Ishikawa (cell line): ENCODE data around the gene PTPRS.

Source experiments
- CEBPB ChIP-seq: IDR thresholded peaks from 2 replicates; pipeline ENCODE4 v1.6.1; 2012
- CREB1 ChIP-seq: IDR thresholded peaks from 2 replicates; pipeline ENCODE4 v1.6.1; 2012; ENCODE audit warnings: low read depth
- EGR1 ChIP-seq: IDR thresholded peaks from 2 replicates; pipeline ENCODE4 v1.6.1; 2012
- NFIC ChIP-seq: IDR thresholded peaks from 2 replicates; pipeline ENCODE4 v1.6.1; 2012
- RAD21 ChIP-seq: IDR thresholded peaks from 2 replicates; pipeline ENCODE4 v1.6.1; 2012; ENCODE audit warnings: low read depth
- TAF1 ChIP-seq: IDR thresholded peaks from 2 replicates; pipeline ENCODE4 v1.6.1; 2012; ENCODE audit warnings: low read depth, mild to moderate bottlenecking
- TCF12 ChIP-seq: IDR thresholded peaks from 2 replicates; pipeline ENCODE4 v1.6.1; 2012; ENCODE audit warnings: low read depth
- USF1 ChIP-seq: IDR thresholded peaks from 2 replicates; pipeline ENCODE4 v1.6.1; 2012
- YY1 ChIP-seq: IDR thresholded peaks from 2 replicates; pipeline ENCODE4 v1.6.1; 2012; ENCODE audit warnings: low read depth
- ZBTB7A ChIP-seq: IDR thresholded peaks from 2 replicates; pipeline ENCODE4 v1.6.1; 2012; ENCODE audit warnings: low read depth
- TF ChIP-seq, protein P1 (sequence below): IDR thresholded peaks from 2 replicates; pipeline ENCODE4 v1.6.1; 2012; ENCODE audit warnings: low read depth, mild to moderate bottlenecking
- TF ChIP-seq, protein P2 (sequence below): IDR thresholded peaks from 2 replicates; pipeline ENCODE4 v1.6.1; 2012

DNA sequence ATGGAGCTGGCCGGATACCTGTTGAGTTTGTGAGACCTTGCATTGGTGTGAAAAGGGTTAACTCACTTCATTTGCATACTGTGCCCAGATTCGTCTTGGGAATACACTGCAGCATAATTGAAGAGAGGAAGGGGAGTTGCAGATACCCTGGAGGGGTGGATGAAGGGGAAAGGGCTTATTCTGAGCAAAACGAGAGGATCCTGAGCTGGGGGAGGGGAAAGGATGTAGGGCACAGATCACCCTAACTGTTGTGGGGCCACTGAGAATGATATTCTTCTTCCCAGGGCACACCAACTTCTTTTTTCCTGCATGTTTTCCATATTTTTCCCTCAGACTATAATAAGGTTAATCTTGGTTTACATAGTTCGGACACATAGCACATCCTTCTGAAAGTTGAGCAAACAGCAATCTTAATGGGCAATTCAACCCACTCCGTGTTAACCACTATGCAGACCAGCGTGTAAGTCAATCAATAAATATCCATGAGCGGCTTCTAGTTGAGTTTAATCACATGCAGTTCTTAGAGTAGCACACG lies 11.7 kb upstream of the PTPRS start:
- TF ChIP-seq, protein P1, sequence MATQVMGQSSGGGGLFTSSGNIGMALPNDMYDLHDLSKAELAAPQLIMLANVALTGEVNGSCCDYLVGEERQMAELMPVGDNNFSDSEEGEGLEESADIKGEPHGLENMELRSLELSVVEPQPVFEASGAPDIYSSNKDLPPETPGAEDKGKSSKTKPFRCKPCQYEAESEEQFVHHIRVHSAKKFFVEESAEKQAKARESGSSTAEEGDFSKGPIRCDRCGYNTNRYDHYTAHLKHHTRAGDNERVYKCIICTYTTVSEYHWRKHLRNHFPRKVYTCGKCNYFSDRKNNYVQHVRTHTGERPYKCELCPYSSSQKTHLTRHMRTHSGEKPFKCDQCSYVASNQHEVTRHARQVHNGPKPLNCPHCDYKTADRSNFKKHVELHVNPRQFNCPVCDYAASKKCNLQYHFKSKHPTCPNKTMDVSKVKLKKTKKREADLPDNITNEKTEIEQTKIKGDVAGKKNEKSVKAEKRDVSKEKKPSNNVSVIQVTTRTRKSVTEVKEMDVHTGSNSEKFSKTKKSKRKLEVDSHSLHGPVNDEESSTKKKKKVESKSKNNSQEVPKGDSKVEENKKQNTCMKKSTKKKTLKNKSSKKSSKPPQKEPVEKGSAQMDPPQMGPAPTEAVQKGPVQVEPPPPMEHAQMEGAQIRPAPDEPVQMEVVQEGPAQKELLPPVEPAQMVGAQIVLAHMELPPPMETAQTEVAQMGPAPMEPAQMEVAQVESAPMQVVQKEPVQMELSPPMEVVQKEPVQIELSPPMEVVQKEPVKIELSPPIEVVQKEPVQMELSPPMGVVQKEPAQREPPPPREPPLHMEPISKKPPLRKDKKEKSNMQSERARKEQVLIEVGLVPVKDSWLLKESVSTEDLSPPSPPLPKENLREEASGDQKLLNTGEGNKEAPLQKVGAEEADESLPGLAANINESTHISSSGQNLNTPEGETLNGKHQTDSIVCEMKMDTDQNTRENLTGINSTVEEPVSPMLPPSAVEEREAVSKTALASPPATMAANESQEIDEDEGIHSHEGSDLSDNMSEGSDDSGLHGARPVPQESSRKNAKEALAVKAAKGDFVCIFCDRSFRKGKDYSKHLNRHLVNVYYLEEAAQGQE, result no peak
- TF ChIP-seq, protein P2, sequence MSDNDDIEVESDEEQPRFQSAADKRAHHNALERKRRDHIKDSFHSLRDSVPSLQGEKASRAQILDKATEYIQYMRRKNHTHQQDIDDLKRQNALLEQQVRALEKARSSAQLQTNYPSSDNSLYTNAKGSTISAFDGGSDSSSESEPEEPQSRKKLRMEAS, result no peak
- TF ChIP-seq TCF12 (no peak), EGR1 (no peak), TAF1 (no peak), ZBTB7A (no peak), YY1 (no peak), USF1 (no peak), NFIC (no peak), CREB1 (no peak), CEBPB (no peak), RAD21 (no peak)
